IPS DF 19.7 (cell line): ENCODE measurements around the gene GPX7.
"Not testable (repeated sequence)": the region's sequence is repeated elsewhere in the genome, so short reads cannot be mapped to it uniquely, and the experiment has no call there.

Experiments
- DNase-seq: peaks from one replicate; pipeline ENCODE4 v3.0.0-alpha.2; 2013; ENCODE audit warnings: low read depth, low spot score

Gene GPX7

GRCh38 chr1:52601991-52602855, at the start of gene GPX7:
GPX7 (plus strand) TSS chr1:52602371; CDS start chr1:52602410, 39 bp downstream.
- DNase-seq = no peak

DNA sequence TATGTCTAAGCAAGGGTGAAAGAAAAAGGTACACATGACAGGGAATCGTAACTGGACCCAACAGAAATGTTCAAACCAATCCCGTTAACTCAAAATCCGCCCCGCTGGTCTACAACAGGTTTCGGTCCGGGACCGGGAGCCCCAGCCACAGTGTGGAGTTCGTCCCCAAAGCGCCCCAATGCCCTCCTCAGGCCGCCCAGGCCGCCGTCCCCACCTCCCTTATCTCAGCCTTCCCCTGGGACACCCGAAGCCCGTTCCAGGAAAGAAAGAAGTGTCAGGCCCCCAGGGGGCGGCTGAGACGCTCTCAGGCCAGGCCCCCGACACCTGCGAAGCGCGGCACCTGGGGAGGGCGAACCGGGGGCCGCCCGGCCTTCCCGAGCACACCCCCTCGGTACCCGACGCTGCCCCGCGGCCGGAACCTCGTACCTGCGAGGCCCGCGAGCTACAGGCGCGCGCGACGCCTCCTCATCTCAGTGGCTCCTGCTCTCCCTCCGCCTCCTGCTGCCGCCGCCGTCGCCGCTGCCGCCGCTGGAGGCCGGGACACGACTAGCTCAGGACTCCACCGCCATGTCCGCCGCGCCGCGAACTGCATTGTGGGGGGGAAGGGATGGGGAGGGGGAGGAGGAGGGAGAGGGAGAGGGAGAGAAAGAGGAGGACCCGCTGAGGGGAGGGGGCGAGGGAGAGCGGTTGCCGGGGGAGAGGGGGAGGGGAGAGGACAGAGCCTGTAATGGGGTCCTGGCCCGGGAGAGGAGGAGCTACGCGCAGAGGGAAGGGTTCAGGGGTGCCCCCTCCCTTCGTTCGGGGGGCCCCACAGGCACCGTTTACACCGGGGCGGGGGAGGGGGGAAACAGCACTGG, 49.4 kb upstream of the GPX7 start, which contains the start of gene TUT4:
TSS of gene TUT4 (minus strand) at position 588 of the 857 bp plus-strand sequence. CDS start 26,812 bp downstream, outside the sequence.
- DNase-seq = peak; percentile 84

GRCh38 chr1:52553362-52554266, 48.6 kb upstream of the GPX7 start:
- DNase-seq = no peak

DNA sequence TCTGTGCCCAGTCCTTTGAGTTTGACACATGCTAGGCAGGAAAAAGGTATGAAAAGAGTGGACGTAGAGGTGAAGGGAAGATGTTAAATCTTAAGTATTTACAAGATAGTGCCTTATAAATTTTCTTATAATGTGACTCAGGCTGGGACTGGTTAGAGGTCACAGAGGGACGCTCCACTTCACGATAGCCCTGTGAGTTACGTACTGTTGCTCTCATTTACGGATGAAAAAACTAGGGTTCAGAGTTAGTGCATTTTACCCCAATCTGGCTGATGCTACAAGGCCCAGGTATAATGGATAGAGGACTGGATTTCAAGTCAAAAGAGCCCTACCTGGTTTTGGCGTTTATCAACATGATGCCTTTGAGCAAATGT, 47.9 kb upstream of the GPX7 start:
- DNase-seq = no peak

GRCh38 chr1:52554756-52555155, 47.4 kb upstream of the GPX7 start:
- DNase-seq = no peak

- DNase-seq = no peak
Observed at GRCh38 chr1:52556641-52557360, 45.4 kb upstream of the GPX7 start.

GRCh38 chr1:52558941-52559340, 43.2 kb upstream of the GPX7 start:
- no peak for DNase-seq

GRCh38 chr1:52559875-52560274, 42.3 kb upstream of the GPX7 start:
- DNase-seq = no peak

- no peak for DNase-seq
Observed at GRCh38 chr1:52562766-52563165, 39.4 kb upstream of the GPX7 start.

DNA sequence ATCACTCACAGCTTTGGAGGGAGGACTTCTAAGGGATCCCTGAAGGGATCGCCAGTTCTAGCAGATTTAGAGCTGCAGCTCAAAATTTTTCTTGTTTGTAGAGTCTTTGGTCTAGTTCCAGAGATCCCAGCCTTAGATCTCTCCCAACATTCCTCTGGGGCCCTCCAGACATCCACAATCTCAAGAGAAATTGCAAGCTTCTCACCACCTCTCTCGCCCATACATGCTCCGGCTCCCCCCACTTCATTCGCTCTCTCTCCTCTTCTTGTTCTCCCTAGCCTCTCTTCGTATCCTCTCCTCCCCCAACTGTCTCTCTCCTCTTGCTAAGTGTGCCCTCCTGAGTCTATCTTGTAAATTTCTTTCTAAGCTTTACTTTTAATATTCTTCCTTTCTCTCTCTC, 34.2 kb upstream of the GPX7 start:
- no peak for DNase-seq

DNA sequence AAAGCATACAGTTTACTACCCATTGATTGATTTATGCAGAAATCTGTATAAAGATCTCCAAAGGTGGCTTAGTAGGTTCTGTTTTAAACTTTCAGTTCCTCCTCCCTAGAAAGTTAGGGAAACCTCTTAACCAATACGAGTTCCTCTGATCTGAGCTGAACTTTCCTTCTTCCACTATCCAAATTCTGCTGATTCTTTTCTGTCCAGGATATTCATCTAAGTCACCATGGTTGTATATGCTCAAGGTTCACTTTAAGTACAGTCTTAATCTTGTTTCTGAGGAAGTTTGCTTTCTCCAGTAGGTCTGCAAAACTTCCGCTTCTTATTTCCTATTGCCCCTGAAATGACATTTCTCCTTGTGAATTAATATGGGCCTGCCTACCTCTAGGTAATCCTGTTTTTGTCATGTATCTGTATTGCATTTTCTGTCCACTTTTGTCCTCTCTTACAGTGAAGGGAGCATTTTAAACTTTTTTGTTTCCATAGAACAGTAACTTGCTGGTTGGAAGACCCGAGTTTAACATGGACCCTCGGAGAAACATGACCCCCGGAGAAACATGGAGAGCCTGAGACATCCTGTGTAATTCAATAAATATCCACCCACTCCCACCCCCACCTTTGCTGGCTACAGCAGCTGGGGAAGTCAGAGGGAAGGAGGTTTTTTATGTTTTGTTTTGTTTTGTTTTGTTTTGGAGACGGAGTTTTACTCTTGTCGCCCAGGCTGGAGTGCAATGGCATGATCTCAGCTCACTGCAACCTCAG, 32.5 kb upstream of the GPX7 start:
- no peak for DNase-seq

DNA sequence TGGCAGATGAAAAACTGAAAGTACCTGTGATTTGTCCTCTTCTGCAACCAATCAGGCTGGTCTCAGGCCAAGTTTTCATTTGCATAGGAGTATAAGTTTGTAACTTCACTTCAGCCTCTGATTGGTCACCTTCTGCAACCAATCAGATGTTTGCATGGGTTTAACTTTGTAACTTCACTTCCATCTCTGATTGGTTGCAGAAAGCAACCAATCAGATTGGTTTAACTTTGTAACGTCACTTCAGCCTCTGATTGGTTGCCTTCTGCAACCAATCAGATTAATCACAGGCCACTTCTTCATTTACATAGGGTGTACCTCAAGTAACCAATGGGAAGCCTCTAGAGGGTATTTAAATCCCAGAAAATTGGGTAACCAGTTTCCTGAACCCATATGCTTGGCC, 30.4 kb upstream of the GPX7 start:
- no peak for DNase-seq

- DNase-seq = no peak
Observed at GRCh38 chr1:52572387-52572786, 29.8 kb upstream of the GPX7 start.

- DNase-seq = no peak
Observed at GRCh38 chr1:52574594-52574993, 27.6 kb upstream of the GPX7 start.

- DNase-seq = no peak
Observed at GRCh38 chr1:52576074-52576473, 26.1 kb upstream of the GPX7 start.

DNA sequence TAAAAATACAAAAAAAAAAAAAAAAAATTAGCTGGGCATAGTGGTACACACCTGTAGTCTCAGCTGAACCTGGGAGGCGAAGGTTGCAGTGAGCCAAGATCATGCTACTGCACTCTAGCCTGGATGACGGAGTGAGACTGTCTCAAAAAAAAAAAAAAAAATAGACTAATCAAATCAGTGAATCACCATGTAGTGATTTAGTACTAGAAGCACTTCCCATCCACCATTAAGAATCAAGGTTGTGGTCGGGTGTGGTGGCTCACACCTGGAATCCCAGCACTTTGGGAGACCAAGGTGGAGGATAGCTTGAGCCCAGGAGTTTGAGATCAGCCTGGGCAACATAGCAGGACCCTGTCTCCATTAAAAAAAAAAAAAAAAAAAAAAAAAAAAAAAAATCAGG, 24.1 kb upstream of the GPX7 start:
- not testable (repeated sequence) for DNase-seq

GRCh38 chr1:52579415-52579814, 22.8 kb upstream of the GPX7 start:
- no peak for DNase-seq

- DNase-seq = no peak
Observed at GRCh38 chr1:52580283-52580682, 21.9 kb upstream of the GPX7 start.

- DNase-seq = no peak
Observed at GRCh38 chr1:52582116-52582696, 20.0 kb upstream of the GPX7 start.

- no peak for DNase-seq
Observed at GRCh38 chr1:52585474-52585873, 16.7 kb upstream of the GPX7 start.
